HG03558 (cell line): Measurements from ENCODE around the gene CBLIF.
"Not testable (repeated sequence)": the region's sequence is repeated elsewhere in the genome, so short reads cannot be mapped to it uniquely, and the experiment has no call there.

Experiments
- ATAC-seq: cut with Tn5 transposase; IDR thresholded peaks from one replicate; pipeline ENCODE4 v1.9.1; 2021; ENCODE audit warnings: moderate number of reproducible peaks; ENCODE audit not compliant: unreplicated experiment; ENCODE audit errors: extremely low read depth

The CBLIF gene

GRCh38 chr11:59801981-59802638, 43.2 kb downstream of the CBLIF start:
- no peak for ATAC-seq

GRCh38 chr11:59801160-59801706, 44.1 kb downstream of the CBLIF start:
- ATAC-seq = no peak

GRCh38 chr11:59800390-59801025, 44.8 kb downstream of the CBLIF start:
- ATAC-seq = no peak

- no peak for ATAC-seq
These were observed 50.9 kb downstream of the CBLIF start for GRCh38 chr11:59794417-59794816.

- no peak for ATAC-seq
These were observed 52.8 kb downstream of the CBLIF start for GRCh38 chr11:59792507-59792906.

- no peak for ATAC-seq
These were observed 53.7 kb downstream of the CBLIF start for GRCh38 chr11:59791639-59792038.

DNA sequence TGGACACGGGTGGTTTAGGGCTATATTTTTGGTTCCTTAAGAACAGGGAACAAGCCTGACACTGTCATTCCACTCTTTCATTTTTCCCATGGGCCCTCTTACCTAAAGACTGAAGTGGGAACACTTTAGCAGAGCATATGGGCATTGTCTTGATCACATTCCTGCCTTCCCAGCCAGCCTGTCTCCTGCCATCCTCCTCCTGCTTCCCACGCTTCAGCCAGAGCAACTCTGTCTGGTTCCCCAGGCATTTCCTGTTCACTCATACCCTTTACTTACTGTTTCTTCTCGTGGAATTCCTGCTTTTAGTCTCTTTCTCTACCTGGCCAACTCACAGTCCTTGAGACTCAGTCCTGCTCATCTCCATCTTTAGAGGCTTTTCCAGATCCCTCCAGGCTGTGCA, 57.5 kb downstream of the CBLIF start:
- no peak for ATAC-seq

DNA sequence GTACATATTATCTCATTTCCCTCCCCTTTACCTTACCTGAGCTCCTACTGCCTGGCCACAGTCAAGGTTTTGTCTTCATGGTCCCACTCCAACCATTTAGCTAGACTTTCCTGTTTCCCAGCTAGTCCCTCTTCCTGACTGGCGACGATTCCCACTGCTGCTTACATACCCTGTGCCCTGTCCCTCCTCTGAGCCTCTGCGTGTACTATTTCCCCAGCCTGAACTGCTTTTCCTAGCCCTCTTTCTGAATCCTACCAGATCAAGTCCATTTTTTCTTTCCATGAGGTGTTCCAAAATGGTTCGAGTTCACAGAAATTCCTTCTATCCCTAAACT, 58.1 kb downstream of the CBLIF start:
- ATAC-seq = no peak

DNA sequence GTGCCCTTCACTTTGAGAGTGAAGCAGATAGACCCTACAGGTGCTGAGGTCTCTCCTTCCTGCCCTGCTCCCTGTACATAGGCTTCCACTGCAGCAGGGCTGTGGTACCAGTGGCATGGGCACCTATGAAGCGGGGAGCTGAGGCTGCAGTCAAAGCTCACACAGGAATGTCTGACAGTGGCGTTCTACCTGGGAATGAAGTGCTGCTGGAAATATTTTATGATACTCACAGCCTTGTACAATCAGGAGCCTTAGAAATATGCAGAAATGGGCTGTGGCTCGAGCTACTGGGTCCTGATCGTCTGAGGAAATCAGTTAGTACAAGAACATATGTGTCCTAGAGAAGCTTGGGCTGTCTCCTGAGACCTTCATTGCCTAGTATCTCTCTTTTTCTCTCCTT, 59.5 kb downstream of the CBLIF start:
- ATAC-seq = no peak

DNA sequence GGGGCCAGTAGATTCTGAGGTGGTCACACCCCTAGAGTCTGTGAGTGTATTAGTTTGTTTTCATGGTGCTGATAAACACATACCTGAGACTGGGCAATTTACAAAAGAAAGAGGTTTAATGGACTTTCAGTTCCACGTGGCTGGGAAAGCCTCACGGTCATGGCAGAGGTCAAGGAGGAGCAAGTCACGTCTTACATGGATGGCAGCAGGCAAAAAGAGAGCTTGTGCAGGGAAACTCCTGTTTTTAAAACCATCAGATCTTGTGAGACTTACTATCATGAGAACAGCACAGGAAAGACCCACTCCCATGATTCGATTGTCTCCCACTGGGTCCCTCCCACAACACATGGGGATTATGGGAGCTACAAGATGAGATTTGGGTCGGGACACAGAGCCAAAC, 60.9 kb downstream of the CBLIF start:
- ATAC-seq = not testable (repeated sequence)

GRCh38 chr11:59783632-59784090, 61.6 kb downstream of the CBLIF start:
- no peak for ATAC-seq

GRCh38 chr11:59782080-59782479, 63.2 kb downstream of the CBLIF start:
- no peak for ATAC-seq

- no peak for ATAC-seq
These were observed 65.8 kb downstream of the CBLIF start for GRCh38 chr11:59779487-59779886.
